Spleen (tissue), 7 donors: ENCODE measurements around the gene FAM20A.

Source experiments
- POLR2A ChIP-seq, 3 donors: fragments of 450-650 bp; IDR thresholded peaks; one replicate each; pipeline ENCODE4 v1.5.1; 2017; ENCODE audit warnings: antibody characterized with exemption in 3 of 3, mild to moderate bottlenecking in 1 of 3
- POLR2AphosphoS5 ChIP-seq, 3 donors: sonication (generic); formaldehyde crosslinking; IDR thresholded peaks; one replicate each; pipeline ENCODE4 v1.5.1; 2017; ENCODE audit warnings: antibody characterized with exemption in 3 of 3
- TF ChIP-seq, protein P1 (sequence below), 11 experiments: fragments of 200-600 bp in 7 of 11; fragments of 450-650 bp in 4 of 11; sonication (generic) in 4 of 11; IDR thresholded peaks in 8 of 11; conservative IDR thresholded peaks in 3 of 11; 1 replicate in 7 of 11; 2 replicates in 4 of 11; pipeline versions ENCODE4 v1.4.0 to v1.8.0; 2016 to 2021; ENCODE audit warnings: antibody characterized with exemption in 11 of 11, inconsistent platforms in 4 of 11, mild to moderate bottlenecking in 1 of 11
- donor health status: DM: no; HTN: no; CAD: no; lungs with moderate emphysema.
- donor health status: DM: no; HTN: no; CAD: no.
- donor health status: DM: no; HTN: no; CAD: no.

- TF ChIP-seq, protein P1, sequence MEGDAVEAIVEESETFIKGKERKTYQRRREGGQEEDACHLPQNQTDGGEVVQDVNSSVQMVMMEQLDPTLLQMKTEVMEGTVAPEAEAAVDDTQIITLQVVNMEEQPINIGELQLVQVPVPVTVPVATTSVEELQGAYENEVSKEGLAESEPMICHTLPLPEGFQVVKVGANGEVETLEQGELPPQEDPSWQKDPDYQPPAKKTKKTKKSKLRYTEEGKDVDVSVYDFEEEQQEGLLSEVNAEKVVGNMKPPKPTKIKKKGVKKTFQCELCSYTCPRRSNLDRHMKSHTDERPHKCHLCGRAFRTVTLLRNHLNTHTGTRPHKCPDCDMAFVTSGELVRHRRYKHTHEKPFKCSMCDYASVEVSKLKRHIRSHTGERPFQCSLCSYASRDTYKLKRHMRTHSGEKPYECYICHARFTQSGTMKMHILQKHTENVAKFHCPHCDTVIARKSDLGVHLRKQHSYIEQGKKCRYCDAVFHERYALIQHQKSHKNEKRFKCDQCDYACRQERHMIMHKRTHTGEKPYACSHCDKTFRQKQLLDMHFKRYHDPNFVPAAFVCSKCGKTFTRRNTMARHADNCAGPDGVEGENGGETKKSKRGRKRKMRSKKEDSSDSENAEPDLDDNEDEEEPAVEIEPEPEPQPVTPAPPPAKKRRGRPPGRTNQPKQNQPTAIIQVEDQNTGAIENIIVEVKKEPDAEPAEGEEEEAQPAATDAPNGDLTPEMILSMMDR (IDR thresholded peaks at IDR 0.05 in 8 of 11, conservative IDR thresholded peaks at IDR 0.05 in 3 of 11): no peak
- TF ChIP-seq POLR2A (IDR thresholded peaks at IDR 0.05) (no peak), POLR2AphosphoS5 (IDR thresholded peaks at IDR 0.05) (no peak)
These were observed 87.2 kb downstream of the FAM20A start for GRCh38 chr17:68513932-68514331.
